ENCODE results near the gene IFRD1.

The IFRD1 gene

DNA sequence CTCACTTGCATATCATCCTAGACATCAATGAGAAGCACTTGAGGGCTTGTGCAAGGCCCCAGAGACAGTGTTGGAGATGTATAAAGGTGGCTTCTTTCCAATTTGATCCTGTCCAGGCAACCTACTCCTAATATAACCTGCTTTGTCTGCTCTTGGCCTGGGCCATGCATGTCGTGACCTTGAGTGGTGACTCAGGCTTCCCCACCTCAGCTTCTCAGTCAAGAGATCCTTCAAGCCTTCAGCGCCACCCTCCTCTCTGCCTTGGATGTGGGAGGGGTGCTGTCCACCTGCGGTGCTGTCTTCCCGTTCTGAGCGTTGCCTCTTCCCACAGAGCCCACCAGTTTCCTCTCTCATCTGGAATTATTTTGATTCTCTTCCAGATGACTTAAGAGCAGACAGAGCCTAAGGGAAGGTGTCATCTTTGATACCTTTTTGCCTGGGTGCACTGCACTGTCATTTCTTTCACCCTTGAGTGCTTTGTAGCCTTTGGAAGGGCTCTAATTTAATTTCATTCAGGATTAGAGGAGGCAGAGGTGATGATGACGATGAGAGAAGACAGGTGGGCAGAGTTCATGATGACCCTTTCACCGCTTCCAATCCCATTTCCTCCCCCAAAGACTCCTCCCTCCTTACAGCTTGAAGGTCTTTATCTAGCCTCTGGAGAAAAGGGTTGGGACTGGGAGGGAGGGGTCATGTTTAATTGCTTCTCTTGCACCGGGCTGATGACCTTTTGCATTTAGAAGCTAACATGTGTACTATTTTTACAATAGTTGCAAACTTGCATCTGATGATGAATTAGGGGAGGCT, 37.4 kb downstream of the IFRD1 start:
- DNase-seq (ENCODE audit: low spot score) = no peak

DNA sequence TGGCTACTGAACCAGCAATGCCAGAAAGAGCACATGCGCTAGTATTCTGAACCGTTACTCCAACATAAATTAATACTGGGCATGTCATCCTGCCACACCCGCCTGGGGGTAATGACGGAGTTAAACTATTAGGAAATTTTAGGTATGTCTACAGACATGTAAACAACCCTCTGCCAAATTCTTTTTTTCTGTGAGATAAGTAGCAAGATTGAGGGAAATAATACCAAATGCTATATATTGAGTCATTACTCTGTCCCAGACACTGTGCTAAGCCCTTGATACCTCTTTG, 37.9 kb downstream of the IFRD1 start:
- no peak for DNase-seq (ENCODE audit: low spot score)

DNA sequence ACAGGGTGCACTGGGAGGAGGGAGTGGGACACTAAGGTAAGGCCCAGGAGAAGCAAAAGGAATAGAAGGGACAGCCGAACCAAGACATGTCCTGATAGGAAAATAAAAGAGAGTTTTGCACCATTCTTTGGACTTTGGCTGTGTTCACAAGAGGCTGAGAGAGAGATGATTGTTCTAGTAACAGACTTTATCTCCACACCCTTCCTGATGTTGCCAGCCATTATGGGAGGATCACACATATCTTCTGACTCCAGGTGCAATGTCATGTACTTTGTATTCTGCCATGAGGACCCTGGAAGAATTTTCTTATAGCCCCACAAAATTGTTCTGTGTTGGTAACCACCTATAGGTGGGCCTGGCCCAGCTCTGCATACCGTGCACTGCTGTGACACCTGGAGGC, 41.9 kb downstream of the IFRD1 start:
- DNase-seq (ENCODE audit: low spot score) = no peak

DNA sequence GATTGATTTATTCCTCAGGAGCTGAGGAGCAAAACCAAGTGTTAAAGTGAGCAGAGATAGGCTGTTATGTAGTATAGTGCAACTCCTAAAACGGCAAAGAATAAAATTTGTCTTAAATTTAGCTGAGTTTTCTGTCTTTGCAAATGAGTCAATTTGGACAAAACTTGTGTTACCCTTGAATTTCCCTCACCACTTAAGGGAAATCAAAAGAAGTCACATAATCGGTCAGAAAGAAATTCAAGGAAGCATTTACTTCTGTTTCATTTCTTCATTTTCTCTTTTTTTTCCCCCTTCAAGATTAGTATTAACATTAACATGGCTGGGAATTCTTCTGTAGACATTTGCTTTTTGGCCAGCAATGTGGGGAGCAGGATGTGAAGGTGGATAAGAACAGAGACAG, 44.4 kb downstream of the IFRD1 start:
- DNase-seq (ENCODE audit: low spot score) = no peak

DNA sequence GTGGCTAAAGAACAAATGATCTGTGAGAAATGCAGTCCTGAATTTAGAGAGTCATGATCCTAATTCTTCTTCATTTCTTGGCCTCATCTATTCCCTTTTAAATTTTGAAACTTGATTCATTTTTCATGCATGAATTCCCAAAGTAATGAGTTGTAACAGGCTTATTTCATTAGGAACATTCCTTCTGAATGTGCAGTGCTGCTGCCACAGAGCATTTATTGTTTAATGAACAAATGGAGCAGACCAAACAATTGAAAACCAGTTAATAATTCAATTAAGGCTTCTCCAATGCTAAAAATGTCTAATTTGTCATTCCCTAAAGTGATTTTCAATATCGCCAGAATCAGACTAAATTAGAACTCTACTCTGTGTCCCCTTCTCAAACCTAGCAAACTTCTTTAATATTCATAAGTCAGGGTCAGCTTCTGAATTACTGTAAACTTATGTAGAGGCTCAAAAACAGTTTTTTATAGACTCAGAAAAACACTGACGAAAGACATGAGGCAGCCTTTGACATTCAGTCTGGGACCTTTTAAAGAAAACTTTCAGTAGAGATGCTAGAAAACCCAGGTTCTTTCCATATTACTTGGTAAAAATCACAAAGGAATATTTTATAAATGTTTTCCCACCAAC, 45.0 kb downstream of the IFRD1 start:
- no peak for DNase-seq (ENCODE audit: low spot score)

DNA sequence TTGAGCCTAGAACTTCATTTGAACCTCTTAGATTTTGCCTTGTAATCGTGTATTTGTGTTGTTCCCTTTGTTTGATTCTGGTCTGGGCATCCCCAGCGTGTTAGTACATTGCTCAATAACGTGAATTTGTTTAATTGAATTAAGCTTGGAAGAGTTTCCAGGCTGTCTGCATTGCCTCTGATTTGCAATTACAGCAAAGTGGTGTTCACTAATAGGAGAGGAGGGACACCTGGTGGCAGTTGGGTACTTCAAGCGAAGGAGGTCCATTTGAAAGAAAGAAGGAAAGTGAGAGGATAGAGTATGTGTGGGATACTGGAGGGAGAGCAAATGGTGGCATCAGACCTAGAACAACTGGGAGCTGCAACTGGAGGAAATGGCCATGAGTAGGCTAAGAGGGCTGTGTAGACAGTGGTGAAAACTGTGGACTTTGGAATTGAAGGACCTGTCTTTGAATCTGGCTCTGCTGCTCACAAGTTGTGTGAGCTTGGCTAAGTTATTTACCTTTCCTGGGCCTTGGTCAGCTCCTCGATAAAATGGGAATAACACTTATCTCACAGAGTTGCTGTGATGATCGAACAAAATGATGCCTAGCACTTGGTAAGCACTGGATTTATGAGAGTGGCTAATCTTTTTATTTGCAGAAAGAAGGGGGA, 45.7 kb downstream of the IFRD1 start:
- DNase-seq (ENCODE audit: low spot score) = peak; percentile 85

DNA sequence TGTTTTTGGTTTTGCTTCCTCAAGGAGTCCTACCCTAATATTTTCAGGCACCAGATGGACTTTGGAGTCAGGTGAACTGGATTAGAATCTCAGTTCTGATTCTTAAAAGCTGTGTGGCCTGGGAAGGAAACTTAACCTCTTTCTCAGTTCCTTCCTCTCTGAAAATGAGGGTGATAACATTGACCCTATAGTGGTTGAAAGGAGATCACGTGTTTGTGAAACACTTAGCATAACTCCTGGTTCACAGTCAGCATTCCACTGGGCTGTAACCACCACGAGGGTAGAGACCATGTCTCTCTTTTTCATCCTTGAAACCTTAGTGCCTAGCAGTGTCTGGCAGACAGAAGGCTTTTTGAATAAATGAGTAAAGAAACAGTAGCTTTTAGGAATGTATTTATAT, 47.2 kb downstream of the IFRD1 start:
- no peak for DNase-seq (ENCODE audit: low spot score)

DNA sequence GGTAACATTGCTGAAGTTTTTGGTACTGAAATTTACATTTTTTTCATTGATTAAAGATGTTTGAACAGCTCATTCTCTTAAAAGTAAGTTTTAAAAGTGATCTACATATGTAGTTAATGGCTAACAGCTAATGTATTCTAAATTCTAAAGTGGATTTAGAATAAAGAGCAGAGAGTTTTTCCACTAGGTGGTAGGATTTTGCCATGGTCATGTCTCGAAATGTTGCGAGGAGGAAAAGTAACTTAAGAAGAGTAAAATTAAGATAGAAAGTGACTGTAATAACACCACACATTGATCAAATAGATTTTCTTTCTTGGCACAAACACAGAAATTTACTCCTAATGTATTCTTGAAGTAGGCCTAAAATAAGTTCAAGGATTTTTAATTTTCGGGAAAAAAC, 50.4 kb downstream of the IFRD1 start:
- no peak for DNase-seq (ENCODE audit: low spot score)

DNA sequence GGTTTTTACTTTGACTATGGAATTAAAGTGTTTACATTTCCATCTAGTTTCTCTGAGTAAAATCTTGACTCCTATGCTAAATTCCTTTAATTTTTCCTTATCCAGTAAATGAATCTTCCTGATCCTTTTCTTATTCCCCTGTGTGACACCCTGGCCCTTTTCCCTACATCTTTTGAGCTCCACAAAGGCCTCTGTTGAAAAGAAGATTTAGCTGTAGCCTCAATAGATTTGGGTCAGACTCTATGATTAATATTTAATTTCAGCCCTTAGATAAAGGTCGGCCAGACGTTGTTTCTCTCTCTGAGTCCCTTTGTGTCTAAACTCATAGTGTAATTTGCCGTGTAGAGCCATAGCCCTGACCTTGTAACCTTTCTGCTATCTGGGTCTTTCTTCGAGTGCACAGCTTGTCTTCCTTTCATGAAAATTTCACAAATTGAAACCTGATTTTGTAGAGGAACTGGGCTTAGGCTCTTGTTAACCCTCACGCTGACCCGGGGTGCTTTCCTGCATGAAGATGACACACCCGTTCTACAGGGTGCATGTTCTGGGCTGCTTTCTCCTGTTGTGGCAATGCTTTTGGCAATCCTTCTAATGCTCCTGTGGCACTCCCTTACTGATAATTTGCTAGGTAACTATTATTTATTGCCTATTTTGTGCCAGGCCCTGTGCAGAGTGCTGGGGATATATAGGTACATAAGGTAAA, 51.7 kb downstream of the IFRD1 start:
- no peak for DNase-seq (ENCODE audit: low spot score)

DNA sequence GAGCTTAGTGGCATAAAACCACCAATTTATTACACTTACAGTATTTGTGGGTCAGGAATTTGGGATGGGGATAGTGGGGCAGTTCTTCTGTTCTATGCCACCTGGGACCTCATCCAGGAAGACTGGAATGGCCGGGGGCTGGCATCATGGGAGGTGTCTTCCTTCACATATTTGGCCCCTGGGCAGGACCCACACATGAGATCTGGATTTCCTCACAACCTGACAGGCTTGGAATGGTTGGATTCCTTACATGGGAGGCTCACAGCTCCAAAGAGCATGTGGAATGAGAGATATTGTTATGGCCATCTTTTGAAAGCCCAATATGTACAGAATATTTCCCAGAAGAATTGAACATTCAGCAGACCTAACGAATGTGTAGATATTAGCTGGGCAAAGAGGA, 52.4 kb downstream of the IFRD1 start:
- DNase-seq (ENCODE audit: low spot score) = no peak

DNA sequence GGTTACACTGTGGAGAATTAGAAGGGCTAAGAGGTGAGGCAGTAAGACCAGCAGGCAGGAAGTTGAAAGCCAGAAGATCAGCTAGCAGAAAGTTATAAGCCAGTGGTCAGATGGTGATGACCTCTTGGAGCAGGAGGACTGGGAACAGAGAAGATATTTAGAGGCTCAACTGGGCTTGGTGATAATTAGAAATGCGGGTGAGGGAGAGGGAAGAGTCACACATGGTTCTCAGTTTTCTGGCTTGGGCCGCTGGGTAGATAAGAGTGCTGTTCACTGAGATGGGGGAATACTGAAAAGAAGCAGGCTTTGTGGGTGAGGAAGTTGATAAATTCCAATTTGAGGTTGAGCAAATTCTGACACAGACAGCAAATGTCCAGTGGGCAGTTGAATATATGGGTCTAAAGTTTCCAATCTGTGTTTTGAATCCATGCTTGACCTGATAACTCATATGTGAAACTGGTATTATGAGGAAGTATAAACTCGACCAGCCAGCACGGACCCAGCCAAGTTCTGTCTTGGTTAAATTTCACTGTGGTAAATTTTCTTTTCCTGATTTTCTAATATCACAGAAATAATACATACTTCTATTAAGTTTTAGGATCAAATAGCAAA, 53.2 kb downstream of the IFRD1 start:
- no peak for DNase-seq (ENCODE audit: low spot score)

DNA sequence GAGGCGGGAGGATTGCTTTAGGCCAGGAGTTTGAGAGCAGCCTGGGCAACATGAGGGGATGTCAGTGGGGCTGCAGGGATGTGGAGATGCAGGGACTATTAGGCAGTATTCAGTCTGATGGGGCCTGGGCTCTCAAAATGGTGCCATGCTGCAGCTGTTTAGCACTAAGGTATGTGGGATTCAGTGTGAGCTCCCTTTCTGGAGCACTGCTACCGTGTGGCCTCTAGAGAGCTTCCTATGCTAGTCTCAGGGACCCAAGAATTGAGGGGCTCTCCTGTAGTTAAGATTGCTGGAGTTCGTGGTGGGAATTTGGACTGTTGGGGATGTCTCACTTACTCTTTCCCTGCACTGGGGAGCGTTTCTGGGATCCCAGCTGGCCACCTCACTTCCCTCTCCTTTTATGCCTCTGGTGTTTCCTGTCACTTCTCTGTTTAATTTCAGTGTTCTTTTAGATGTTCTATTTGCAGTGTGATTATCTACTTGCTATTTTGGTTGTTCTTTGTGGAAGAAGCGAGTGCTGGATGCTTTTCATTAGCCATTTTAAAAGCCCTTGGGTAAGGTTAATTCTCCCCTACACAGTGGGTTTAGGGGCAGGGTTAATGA, 53.9 kb downstream of the IFRD1 start:
- DNase-seq (ENCODE audit: low spot score) = no peak

DNA sequence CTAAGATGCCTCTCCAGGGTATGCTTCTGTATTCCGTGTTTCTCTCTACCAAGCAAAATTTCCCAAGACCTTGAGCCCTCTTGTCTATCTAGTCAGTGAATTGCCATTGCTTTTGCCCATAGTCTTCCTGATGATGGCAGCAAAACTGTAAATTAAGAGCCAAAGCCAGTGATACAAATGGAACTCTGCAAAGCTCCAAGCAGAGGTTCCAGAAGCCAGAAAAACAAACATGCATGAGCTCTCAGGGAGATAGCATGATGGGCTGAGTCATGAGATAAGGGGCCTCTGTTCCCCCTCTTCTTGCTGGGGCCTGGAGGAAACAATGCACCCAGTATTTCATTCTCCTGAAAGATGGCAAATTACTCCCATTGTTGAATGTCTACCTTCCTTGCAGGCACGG, 55.2 kb downstream of the IFRD1 start:
- DNase-seq (ENCODE audit: low spot score) = peak; percentile 29

DNA sequence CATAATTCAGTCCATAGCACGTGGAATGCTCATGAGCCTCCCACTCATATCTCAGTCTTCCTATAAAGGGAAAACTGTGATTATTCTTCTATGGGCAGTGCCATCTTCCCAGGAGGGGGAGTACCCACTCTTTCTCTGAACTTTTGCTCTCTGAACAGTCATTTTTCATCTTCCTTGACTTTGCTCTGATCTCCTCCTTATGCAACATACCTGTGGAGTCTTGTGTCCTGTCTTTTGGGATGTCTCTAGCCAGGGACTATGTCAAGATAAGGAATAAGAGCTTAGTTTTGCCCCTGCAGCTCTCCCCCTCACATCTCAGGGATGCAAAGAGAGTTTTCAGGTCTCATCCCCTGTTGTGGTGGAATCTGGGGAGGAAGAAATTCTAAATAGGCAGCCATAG, 58.1 kb downstream of the IFRD1 start:
- no peak for DNase-seq (ENCODE audit: low spot score)

DNA sequence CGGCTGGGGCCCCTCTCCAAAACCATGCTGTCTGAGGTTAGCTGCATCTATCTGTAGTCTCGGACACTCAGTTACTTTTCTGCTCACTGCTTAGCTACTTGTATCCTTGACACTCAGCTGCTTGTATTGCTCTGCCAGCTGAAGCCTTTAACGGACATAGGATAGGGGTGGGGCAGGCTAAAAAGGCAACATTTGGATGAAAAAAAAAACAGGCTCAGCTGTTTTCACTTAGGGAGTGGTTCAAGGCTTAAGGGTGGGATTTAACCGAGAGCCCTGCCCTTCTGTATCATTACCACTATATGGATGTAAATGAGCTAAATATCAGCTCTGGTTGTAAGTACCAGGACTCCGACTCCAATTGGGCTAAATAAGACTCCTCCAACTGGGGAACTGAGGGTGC, 59.1 kb downstream of the IFRD1 start:
- no peak for DNase-seq (ENCODE audit: low spot score)

DNA sequence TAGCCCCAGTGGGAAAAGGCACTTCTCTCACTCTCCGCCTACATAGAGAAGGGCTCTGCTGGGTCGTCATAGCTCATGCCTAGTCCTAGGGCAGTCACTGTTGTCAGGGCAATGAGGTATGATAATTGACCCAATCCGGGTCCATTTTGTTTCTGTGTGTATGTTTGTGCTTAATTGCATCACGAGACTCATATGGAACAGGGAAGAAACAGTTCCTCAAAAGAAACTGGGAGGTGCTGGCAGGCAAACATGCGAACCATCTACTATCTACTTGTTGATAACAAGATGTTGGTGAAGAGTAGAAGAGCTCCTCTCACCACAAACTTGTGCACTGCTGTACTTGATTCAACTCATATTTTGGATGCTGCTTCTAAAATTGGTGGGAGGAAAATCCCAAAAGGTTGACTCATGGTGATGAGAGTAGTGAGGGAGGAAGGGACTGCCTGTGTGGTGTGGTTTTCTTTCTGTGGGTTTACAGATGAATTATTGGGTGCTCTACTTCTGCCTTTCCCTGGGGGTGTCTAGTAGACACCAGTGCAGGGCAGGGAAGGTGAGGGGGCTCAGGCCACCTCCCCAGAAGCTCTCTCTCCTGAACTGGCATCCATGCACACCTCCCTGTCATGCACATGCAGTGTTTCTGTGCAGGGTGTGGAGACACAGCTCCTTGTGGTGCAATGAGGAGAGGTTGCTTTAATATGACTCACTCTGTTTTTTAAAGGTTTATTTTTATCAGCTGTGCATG, 59.9 kb downstream of the IFRD1 start:
- peak; percentile 46 for DNase-seq (ENCODE audit: low spot score)

DNA sequence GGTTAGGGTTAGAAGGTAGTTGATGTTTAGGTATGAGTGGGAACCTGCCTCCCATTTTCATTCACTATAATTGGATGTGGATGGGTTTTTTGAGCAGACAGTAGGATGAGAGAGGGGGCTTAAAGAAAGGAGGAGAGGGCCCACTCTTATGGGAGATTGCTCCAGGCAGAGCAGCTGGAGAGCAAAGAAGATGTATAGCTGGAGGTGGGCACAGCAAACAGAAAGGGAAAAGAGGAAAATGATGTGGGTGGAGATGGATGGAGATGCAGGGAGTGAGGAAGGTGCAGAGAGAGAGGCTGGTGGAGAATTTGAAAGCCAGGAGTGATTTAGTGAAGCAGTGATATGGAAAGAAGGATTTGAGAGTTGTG, 60.5 kb downstream of the IFRD1 start:
- DNase-seq (ENCODE audit: low spot score) = no peak

DNA sequence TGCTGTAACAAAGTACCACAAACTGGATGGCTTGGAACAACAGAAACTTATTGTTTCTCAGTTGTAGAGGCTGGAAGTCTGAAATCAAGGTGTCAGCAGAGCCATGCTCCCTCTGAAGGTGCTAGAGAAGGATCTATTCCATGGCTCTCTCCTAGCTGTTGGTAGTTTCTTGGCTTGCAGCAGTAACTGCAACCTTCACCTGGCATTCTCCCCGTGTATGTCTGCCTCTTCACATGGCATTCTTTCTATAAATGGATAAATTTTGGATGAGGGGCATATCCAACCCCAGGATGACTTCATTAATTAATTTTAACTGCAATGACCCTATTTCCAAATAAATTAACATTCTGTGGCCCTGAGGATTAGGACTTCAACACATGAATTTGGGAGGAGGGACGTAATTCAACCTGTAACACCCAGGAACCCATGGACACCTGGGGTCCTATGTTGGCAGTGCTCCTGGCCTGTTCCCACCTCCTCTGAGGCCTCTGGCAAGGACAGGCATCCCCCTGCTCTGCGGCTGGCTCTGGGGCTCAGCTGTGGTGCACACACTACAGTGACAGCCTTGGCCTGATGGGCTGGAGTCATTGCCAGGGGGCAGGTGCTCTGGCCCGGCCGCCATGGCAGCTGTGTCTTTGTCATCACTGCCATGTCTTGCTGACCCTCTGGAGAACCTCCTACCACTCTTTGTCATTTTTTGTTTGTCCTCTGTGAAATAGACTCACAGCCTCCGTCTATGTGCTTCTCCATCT, 61.4 kb downstream of the IFRD1 start:
- no peak for DNase-seq (ENCODE audit: low spot score)

DNA sequence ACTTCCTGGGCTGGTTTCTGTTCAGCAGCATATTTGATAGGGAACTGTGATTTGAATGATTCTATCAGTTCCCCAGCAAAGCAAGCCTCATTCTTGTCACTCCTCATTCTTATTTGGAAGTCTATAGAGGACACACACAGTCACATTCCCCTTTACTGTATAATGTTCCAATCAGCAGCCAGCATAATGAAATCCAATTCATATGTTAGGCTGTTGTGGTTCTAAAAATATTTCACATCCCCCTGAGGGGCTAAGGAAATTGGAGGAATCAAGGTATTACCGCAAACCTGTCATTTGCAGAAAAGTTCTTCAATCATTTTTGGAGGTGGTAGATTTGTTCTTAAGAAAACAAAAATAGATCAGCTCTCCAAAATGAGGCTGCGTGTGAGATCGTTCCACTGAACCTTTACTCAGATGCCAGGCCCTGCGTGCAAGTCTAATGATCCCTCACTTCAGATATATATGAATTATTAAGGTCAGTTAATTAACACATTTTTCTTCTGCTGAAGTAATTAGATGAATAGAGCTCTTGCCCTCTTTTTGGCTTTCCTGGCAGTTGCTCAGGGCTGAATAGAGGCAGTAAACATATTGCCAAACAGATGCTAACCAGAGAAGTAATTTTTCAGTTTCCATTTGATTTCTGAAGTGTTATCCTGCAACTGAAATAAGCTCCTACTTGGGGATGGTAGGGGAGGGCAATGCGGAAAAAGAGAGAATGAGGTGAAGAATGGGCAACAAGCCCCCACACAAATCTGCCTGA, 62.4 kb downstream of the IFRD1 start:
- DNase-seq (ENCODE audit: low spot score) = no peak

DNA sequence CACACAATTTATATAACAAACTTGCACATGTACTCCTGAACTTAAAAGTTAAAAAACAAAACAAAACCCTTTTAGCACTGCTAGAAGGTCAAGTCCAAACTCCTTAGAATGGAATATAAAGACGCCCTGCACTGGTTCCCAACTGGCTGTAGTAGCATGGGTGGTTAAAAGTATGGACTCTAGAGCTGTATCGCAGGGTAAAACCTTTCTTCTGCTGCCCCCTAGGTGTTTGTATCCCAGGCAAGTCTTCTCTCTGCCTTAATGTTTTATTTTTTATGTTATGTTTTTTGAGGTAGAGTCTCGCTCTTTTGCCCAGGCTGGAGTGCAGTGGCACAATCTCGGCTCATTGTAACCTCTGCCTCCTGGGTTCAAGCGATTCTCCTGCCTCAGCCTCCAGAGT, 65.7 kb downstream of the IFRD1 start:
- DNase-seq (ENCODE audit: low spot score) = no peak
